ENCODE data around the gene HTT-AS.

Gene HTT-AS

DNA sequence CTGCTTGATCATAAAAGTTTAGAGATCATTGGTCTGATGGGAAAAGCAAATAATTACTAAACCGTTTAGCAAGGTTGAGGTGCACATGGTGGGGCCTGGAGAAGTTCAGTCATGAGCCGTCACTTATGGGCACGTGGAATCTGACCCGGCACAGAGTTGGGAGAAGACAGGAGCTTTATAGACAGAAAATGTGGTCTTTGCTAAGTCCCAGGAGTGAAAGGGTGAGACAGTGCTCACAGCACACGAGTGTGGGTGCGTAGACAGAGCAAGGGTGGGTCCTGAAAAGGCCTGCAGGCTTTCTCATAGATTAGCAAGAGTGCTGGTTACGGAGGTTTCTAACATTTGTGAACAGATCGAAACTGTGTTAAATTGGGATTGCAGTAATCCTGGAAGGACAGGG is 44.0 kb upstream of the HTT-AS start:
- TF ChIP-seq, protein P1, sequence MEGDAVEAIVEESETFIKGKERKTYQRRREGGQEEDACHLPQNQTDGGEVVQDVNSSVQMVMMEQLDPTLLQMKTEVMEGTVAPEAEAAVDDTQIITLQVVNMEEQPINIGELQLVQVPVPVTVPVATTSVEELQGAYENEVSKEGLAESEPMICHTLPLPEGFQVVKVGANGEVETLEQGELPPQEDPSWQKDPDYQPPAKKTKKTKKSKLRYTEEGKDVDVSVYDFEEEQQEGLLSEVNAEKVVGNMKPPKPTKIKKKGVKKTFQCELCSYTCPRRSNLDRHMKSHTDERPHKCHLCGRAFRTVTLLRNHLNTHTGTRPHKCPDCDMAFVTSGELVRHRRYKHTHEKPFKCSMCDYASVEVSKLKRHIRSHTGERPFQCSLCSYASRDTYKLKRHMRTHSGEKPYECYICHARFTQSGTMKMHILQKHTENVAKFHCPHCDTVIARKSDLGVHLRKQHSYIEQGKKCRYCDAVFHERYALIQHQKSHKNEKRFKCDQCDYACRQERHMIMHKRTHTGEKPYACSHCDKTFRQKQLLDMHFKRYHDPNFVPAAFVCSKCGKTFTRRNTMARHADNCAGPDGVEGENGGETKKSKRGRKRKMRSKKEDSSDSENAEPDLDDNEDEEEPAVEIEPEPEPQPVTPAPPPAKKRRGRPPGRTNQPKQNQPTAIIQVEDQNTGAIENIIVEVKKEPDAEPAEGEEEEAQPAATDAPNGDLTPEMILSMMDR (IDR thresholded peaks at IDR 0.05; ENCODE audit: low read depth, low read length): no peak
- H3K4me3 ChIP-seq (replicated peaks in 1 of 2; ENCODE audit: low read depth in 2 of 2, low read length in 2 of 2): no peak overlapping the region
- DNase-seq (ENCODE audit: low read depth in 2 of 2): no peak

DNA sequence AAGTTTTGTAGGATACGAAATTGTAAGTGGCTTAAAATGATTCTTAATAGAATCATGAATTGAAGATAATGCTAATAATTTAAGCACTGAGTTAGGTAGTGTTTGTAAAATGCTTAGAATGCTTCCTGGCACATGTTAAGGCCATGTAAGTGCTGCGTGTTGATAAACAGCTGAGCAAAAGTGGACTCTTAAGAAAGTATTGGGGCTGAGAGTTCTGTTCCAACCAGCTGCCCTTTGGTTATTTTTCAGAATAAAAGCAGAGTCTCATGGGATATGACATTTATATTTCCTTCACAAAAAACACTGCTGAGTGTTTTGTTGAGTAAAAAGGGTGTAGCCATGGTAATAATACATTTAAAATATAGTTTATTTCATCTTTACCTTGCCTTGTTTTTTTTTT is 42.6 kb upstream of the HTT-AS start:
- DNase-seq (ENCODE audit: low read depth in 2 of 2): peak in 1 of 2 donors; percentile 38
- TF ChIP-seq, protein P1 (IDR thresholded peaks at IDR 0.05; ENCODE audit: low read depth, low read length): no peak
- H3K4me3 ChIP-seq (replicated peaks in 1 of 2; ENCODE audit: low read depth in 2 of 2, low read length in 2 of 2): no peak overlapping the region

DNA sequence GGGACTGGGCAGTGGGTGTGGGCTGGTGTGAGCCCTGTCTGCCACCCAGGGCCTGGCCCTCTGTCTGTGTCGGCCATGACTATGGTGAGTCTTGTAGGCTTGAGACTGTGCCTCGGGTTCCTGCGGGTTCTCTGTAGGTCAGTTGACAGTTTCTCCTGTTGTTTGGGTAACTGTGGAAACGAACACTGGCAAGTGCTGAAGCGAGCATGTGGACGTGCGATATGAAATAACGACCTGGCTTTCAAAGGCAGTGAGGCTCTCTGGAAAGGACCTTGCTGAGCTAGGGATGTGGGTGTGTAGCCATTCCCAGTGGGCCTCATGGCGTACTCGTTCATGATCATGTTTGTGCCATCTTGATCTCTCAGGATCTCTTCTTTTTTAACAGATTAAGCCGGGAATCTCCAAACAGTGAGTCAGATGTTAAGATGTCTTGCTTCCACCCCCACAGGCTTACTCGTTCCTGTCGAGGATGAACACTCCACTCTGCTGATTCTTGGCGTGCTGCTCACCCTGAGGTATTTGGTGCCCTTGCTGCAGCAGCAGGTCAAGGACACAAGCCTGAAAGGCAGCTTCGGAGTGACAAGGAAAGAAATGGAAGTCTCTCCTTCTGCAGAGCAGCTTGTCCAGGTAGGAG is 41.4 kb upstream of the HTT-AS start:
- no peak overlapping the region for H3K4me3 ChIP-seq (replicated peaks in 1 of 2; ENCODE audit: low read depth in 2 of 2, low read length in 2 of 2)
- TF ChIP-seq, protein P1 (IDR thresholded peaks at IDR 0.05; ENCODE audit: low read depth, low read length): no peak
- DNase-seq (ENCODE audit: low read depth in 2 of 2): peak in 1 of 2 donors; percentile 37

DNA sequence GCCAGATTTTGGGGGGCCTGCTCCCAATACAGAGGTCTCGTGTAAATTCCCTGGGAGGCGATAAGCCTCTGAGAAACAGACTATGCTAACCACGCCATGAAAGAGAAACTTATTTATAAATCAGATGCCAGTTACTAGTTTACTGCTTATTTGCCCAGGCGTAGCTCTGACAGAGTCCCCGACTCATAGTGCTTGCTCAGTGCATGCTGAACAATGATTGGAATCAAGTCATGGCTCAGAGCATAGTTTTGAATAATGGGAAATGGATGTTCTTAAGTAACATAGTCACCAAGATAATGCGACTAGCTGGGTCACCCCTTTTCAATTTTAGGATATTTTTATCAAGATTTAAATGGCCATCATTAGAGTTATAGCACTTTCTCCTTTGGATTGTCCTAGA is 40.0 kb upstream of the HTT-AS start:
- H3K4me3 ChIP-seq (replicated peaks in 1 of 2; ENCODE audit: low read depth in 2 of 2, low read length in 2 of 2): no peak overlapping the region
- TF ChIP-seq, protein P1 (IDR thresholded peaks at IDR 0.05; ENCODE audit: low read depth, low read length): no peak
- peak in 1 of 2 donors; percentile 14 for DNase-seq (ENCODE audit: low read depth in 2 of 2)

DNA sequence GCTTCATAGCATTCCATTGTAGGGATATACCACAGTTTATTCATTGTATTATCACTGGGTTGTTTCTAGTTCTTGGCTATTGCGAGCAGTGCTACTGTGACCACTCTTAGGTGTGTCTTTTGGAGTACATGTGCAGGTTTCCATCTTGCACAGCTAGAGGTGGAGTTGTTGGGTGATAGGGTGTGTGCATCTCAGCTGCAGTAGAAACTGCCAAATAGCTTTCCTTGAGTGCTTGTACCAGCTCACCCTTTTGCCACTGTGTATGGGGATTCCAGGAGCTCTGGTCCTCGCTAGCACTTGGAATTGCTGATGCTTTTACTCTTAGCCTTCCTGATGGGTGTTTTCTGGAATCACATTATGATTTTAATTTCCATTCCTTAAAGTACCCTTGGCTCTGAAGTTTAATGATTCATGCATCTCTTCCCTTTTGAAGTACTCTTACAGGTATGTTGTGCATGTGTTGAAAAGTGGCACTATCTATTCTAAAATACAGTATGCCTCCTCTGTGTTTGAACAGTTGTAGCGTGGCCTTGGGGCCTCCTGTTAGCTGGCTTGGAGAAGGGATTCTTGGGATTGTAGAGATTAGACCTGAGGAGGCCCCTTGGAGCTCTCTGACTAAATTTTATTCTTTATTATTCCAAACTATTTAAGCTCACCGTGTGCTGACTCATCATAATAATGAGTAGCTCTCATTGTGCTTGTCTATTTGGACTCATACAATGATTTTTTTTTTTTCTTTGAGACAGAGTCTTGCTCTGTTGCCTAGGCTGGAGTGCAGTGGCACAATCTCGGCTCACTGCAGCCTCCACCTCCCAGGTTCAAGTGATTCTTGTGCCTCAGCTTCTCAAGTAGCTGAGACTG is 38.5 kb upstream of the HTT-AS start:
- TF ChIP-seq, protein P1 (IDR thresholded peaks at IDR 0.05; ENCODE audit: low read depth, low read length): no peak
- DNase-seq (ENCODE audit: low read depth in 2 of 2): peak; percentile 41 to 54
- no peak overlapping the region for H3K4me3 ChIP-seq (replicated peaks in 1 of 2; ENCODE audit: low read depth in 2 of 2, low read length in 2 of 2)

DNA sequence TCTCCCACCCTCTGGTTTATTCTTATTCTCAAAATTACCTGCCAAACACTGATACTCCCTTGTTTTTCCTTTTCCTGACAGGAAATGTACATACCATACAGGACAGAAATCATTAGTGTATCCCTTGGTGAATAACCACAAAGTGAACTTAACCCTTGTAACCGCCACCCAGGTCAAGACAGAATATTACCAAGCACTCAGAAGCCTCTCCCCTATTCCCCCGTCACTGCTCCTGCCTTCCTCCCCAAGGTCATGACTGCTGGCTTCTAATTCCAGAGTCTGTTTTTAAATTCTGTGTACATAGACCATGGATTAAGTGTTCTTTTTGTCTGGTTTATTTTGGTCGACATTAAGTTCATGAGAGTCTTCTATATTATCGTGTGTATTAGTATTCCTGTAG is 37.9 kb upstream of the HTT-AS start:
- peak in 1 of 2 donors; percentile 6 for DNase-seq (ENCODE audit: low read depth in 2 of 2)
- H3K4me3 ChIP-seq (replicated peaks in 1 of 2; ENCODE audit: low read depth in 2 of 2, low read length in 2 of 2): no peak overlapping the region
- TF ChIP-seq, protein P1 (IDR thresholded peaks at IDR 0.05; ENCODE audit: low read depth, low read length): no peak

Measured in cardiac fibroblast (primary cell).